Prostate gland (tissue), 2 donors: Measurements from ENCODE around the gene ATP5MC2. TPM values are rescaled to one million over a fixed set of nuclear protein-coding genes. Genes with fewer than 3 reads are reported as not detected.

ENCODE experiments used
- DNase-seq: peaks from one replicate; pipeline ENCODE4 v3.0.0-alpha.2; 2019; ENCODE audit warnings: low spot score
- H3K27ac ChIP-seq, 2 donors: fragments of 200-600 bp; sonication (generic); 2 replicates each; pipeline ENCODE4 v1.5.1; 2017 to 2019
- H3K27me3 ChIP-seq: fragments of 200-600 bp; sonication (generic); replicated peaks from 2 replicates; pipeline ENCODE4 v1.5.1; 2019; ENCODE audit not compliant: insufficient read depth
- H3K36me3 ChIP-seq, 2 donors: fragments of 200-600 bp; sonication (generic); 1 replicate in 1 of 2; 2 replicates in 1 of 2; pipeline versions ENCODE4 v1.5.1 to v1.8.1; 2017 to 2019
- H3K4me1 ChIP-seq: fragments of 200-600 bp; sonication (generic); replicated peaks from 2 replicates; pipeline ENCODE4 v1.5.1; 2019
- H3K4me3 ChIP-seq, 2 donors: fragments of 200-600 bp; sonication (generic); 2 replicates each; pipeline ENCODE4 v1.5.1; 2017 to 2019
- H3K9me3 ChIP-seq: fragments of 200-600 bp; sonication (generic); 2 replicates; pipeline ENCODE4 v1.5.1; 2017
- POLR2A ChIP-seq: fragments of 450-650 bp; IDR thresholded peaks from one replicate; pipeline ENCODE4 v1.6.1; 2016; ENCODE audit warnings: antibody characterized with exemption, mild to moderate bottlenecking
- POLR2AphosphoS5 ChIP-seq: sonication (generic); formaldehyde crosslinking; IDR thresholded peaks from one replicate; pipeline ENCODE4 v1.6.1; 2017; ENCODE audit warnings: antibody characterized with exemption
- WGBS: methylation state at CpG from one replicate; pipeline ENCODE4 v1.1.5; 2018; 5-methylcytosine and 5-hydroxymethylcytosine counted together
- intact Hi-C: fragments of 100-400 bp; cut with DNase I; formaldehyde crosslinking; loops from one replicate; pipeline ENCODE4 v1.14.2; 2022
- total RNA-seq, 2 donors: library from RNA; depleted of rRNA; stranded (reverse); fragments of >200 nt; gene quantifications; one replicate each; pipeline ENCODE4 v1.1.0, GENCODE V29; 2016
- TF ChIP-seq, protein P1 (sequence below), 4 experiments: fragments of 200-600 bp in 2 of 4; fragments of 450-650 bp in 2 of 4; sonication (generic) in 2 of 4; IDR thresholded peaks; 1 replicate in 3 of 4; 2 replicates in 1 of 4; pipeline ENCODE4 v1.5.1; 2016 to 2019; ENCODE audit warnings: antibody characterized with exemption in 4 of 4, mild to moderate bottlenecking in 2 of 4, moderate library complexity in 2 of 4

ATP5MC2 gene
- total RNA-seq, 2 donors from 2014 or later = 419 to 728 TPM

DNA sequence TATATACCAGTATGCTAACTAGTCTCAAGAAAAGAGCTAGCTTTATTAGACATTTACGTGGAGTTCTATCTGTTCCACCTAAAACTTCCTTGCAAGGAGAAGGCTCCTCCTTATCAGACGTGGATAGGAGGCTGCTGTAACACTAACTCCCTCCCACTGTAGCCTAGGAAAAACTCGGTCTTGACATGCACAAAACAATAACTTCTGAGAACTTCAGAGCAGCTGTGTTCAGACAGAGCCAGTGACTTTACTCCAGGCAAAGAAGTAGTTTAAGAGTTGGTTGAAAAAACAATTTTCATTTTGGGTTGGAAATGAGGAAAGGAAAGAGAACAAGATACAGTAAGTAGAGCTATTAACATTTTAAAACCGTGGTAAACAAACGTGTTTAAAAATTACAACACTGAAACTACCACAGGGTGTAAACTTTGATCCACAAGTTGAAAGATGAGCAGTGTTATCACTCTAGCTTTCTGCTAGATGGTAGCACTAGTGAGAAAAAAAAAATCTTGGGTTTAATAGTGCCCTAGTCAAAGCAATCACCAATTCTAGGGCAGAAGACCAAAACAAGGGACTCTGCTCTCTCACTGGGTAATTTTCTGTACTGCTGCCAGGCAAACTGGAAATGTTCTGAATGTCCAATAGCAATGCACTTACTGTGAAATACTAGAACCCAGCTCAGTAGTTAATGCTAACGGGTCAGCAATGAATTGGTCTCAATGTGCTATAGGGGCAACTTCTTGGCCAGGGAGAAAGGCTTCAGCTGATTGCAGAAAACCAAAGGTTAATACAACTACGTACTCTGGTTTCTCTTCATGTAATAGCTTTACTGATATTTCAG lies 52.1 kb downstream of the ATP5MC2 start:
- H3K9me3 ChIP-seq = no peaks in the 10 kb centered on the region
- peak; percentile 32 for TF ChIP-seq POLR2A
- TF ChIP-seq, protein P1, sequence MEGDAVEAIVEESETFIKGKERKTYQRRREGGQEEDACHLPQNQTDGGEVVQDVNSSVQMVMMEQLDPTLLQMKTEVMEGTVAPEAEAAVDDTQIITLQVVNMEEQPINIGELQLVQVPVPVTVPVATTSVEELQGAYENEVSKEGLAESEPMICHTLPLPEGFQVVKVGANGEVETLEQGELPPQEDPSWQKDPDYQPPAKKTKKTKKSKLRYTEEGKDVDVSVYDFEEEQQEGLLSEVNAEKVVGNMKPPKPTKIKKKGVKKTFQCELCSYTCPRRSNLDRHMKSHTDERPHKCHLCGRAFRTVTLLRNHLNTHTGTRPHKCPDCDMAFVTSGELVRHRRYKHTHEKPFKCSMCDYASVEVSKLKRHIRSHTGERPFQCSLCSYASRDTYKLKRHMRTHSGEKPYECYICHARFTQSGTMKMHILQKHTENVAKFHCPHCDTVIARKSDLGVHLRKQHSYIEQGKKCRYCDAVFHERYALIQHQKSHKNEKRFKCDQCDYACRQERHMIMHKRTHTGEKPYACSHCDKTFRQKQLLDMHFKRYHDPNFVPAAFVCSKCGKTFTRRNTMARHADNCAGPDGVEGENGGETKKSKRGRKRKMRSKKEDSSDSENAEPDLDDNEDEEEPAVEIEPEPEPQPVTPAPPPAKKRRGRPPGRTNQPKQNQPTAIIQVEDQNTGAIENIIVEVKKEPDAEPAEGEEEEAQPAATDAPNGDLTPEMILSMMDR (IDR thresholded peaks at IDR 0.05) = peak in 1 of 4 experiments; percentile 10
- peak; percentile 59 for TF ChIP-seq POLR2AphosphoS5
- H3K36me3 ChIP-seq = no peaks in the 10 kb centered on the region
- peak overlapping the region; percentile 92 to 97 for H3K27ac ChIP-seq
- peak; percentile 52 for DNase-seq
- 3% methylated on average over 7 of the region's 7 CpGs for WGBS
- intact Hi-C loops = loop anchor here (10.0 kb wide), 1 partner anchor 79 kb away; no protein-coding TSS in a partner anchor
- no peaks in the 10 kb centered on the region for H3K27me3 ChIP-seq
- peak overlapping the region; percentile 8 to 64 for H3K4me3 ChIP-seq
- H3K4me1 ChIP-seq = peaks cover 4% of the 10 kb centered on the region

DNA sequence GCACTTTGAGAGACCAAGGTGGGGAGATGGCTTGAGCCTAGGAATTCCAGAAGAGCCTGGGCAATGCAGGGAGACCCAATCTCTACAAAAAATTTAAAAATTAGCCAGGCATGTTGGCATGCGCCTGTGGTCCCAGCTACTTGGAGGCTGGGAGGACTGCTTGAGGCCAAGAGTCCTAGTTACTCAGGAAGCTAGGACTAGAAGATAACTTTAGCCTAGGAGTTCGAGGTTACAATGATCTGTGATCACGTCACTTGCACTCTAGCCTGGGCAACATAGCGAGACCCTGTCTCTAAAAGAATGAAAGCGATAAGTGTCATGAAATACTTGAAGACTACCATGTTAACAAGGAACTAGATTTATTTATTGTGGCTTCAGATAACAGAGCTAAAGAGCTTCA lies 53.2 kb downstream of the ATP5MC2 start:
- Histone ChIP-seq H3K27me3 (no peaks in the 10 kb centered on the region), H3K4me3 (no peak overlapping the region), H3K4me1 (peaks cover 4% of the 10 kb centered on the region), H3K27ac (peak overlapping the region in 1 of 2 donors; percentile 92), H3K36me3 (no peaks in the 10 kb centered on the region), H3K9me3 (no peaks in the 10 kb centered on the region)
- no peak for TF ChIP-seq POLR2A
- TF ChIP-seq, protein P1 (IDR thresholded peaks at IDR 0.05) = no peak
- TF ChIP-seq POLR2AphosphoS5 = no peak
- intact Hi-C loops = loop anchor here (10.0 kb wide), 1 partner anchor 78 kb away; no protein-coding TSS in a partner anchor
- 89% methylated on average over 5 of the region's 5 CpGs for WGBS
- no peak for DNase-seq

DNA sequence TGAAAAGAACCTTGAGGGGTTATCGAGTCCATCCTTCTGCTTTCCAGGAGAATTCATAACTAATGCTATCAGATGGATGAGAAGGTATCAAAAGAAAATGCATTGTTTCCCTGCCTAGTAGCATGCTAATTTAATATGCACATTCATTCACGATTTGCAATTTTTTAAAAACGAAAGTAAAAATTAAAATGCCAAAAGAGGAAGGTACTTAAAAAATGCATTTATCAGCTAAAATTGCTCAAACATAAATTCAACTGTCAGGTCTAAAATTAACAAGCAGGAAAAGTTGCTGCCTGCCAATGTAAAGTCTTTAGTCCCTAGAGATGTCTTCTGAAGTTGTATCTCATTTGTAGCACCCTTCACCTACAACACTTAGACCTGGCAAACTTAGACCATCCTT lies 57.6 kb downstream of the ATP5MC2 start:
- Histone ChIP-seq H3K9me3 (no peaks in the 10 kb centered on the region), H3K4me1 (no peaks in the 10 kb centered on the region), H3K36me3 (no peaks in the 10 kb centered on the region), H3K27me3 (no peaks in the 10 kb centered on the region), H3K4me3 (no peak overlapping the region), H3K27ac (no peak overlapping the region)
- intact Hi-C loops = no loop called here
- no peak for DNase-seq
- WGBS = 29% methylated on average over 3 of the region's 3 CpGs
- TF ChIP-seq, protein P1 (IDR thresholded peaks at IDR 0.05) = no peak
- TF ChIP-seq POLR2AphosphoS5 = no peak

DNA sequence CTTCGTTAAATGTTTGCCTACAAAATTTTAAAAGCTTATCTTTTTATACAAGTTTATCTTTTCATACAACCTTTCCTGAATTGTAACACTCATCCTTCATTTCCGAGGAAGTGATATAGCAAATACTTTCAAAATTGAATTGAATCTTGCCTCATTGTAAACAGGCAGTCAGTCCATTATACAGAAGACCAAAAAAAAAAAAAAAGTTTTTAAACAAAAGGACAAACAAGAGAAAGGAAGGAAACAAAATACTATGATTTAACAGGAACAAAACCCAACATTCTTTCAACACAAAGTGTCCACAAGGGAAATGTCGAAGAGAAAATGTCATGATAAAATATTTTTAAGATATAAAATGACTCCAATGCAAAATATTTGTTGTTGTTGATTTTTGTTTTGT lies 58.2 kb downstream of the ATP5MC2 start:
- intact Hi-C loops = no loop called here
- Histone ChIP-seq H3K36me3 (no peaks in the 10 kb centered on the region), H3K27ac (no peak overlapping the region), H3K9me3 (no peaks in the 10 kb centered on the region), H3K4me3 (no peak overlapping the region), H3K4me1 (no peaks in the 10 kb centered on the region), H3K27me3 (no peaks in the 10 kb centered on the region)
- TF ChIP-seq POLR2A = no peak
- TF ChIP-seq, protein P1 (IDR thresholded peaks at IDR 0.05) = no peak
- TF ChIP-seq POLR2AphosphoS5 = no peak
- DNase-seq = no peak
- 42% methylated on average over 3 of the region's 3 CpGs for WGBS

DNA sequence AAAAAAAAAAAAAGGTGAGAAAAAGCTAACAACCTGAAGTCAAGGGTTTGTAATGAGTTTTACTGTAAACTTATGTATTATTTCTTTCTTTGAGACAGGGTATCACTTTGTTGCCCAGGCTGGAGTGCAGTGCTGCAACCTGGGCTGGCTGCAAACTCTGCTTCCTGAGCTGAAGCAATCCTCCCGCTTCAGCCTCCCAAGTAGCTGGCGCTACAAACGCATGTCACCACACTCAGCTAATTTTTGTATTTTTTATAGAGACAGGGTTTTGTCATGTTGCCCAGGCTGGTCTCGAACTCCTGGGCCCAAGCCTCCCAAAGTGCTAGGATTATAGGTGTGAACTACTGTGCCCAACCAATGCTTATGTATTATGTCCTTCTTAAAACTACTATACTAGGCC lies 58.9 kb downstream of the ATP5MC2 start:
- Histone ChIP-seq H3K4me1 (no peaks in the 10 kb centered on the region), H3K9me3 (no peaks in the 10 kb centered on the region)

More for the DNA sequence above, 58.9 kb downstream of the ATP5MC2 start:
- Histone ChIP-seq H3K27ac (no peak overlapping the region), H3K27me3 (no peaks in the 10 kb centered on the region), H3K4me3 (no peak overlapping the region), H3K36me3 (no peaks in the 10 kb centered on the region)
- TF ChIP-seq, protein P1 (IDR thresholded peaks at IDR 0.05) = no peak
- 81% methylated on average over 4 of the region's 4 CpGs for WGBS
- no peak for DNase-seq
- intact Hi-C loops = no loop called here
